Fibroblast of lung (primary cell): ENCODE measurements around the gene OR8H1. TPM values are rescaled to one million over a fixed set of nuclear protein-coding genes. Genes with fewer than 3 reads are reported as not detected.

Experiments used
- DNase-seq, 2 donors: peaks; one replicate each; pipeline versions ENCODE4 v3.0.0 to v3.0.0-alpha.2; 2010; ENCODE audit warnings: low read depth in 2 of 2
- H2AFZ ChIP-seq: 2 replicates; pipeline ENCODE4 v1.5.1; 2012; ENCODE audit warnings: low read length, control low read depth, inconsistent platforms
- H3K27ac ChIP-seq: 2 replicates; pipeline ENCODE4 v1.5.1; 2011; ENCODE audit warnings: low read length, control low read depth; ENCODE audit not compliant: insufficient read depth
- H3K27me3 ChIP-seq: 2 replicates; pipeline ENCODE4 v1.5.1; 2011; ENCODE audit warnings: mild to moderate bottlenecking, low read length; ENCODE audit not compliant: control insufficient read depth, insufficient read depth
- H3K36me3 ChIP-seq: 2 replicates; pipeline ENCODE4 v1.5.1; 2011; ENCODE audit warnings: low read length; ENCODE audit not compliant: control insufficient read depth, insufficient read depth
- H3K4me1 ChIP-seq: 2 replicates; pipeline ENCODE4 v1.5.1; 2011; ENCODE audit warnings: low read length; ENCODE audit not compliant: control insufficient read depth, insufficient read depth; ENCODE audit errors: extremely low read depth
- H3K4me2 ChIP-seq: 2 replicates; pipeline ENCODE4 v1.5.1; 2011; ENCODE audit warnings: low read length, control low read depth; ENCODE audit not compliant: insufficient read depth; ENCODE audit errors: extremely low read depth
- H3K4me3 ChIP-seq, 4 experiments: fragments of 200-600 bp in 1 of 4; sonication (generic) in 1 of 4; replicated peaks in 1 of 4; 2 replicates each; pipeline ENCODE4 v1.5.1; 2011 to 2016; ENCODE audit warnings: low read length in 4 of 4, low read depth in 3 of 4, mild to moderate bottlenecking in 3 of 4, control low read depth in 2 of 4, inconsistent platforms in 1 of 4, mixed read lengths in 1 of 4; ENCODE audit not compliant: insufficient read depth in 1 of 4; ENCODE audit errors: control extremely low read depth in 1 of 4
- H3K79me2 ChIP-seq: 2 replicates; pipeline ENCODE4 v1.5.1; 2012; ENCODE audit warnings: mild to moderate bottlenecking, low read length, inconsistent platforms; ENCODE audit not compliant: control insufficient read depth, insufficient read depth
- H3K9ac ChIP-seq: 2 replicates; pipeline ENCODE4 v1.5.1; 2011; ENCODE audit warnings: mild to moderate bottlenecking, low read length, control low read depth; ENCODE audit not compliant: insufficient read depth
- H3K9me3 ChIP-seq: 2 replicates; pipeline ENCODE4 v1.5.1; 2012; ENCODE audit warnings: low read depth, low read length; ENCODE audit not compliant: control insufficient read depth, insufficient read depth
- H4K20me1 ChIP-seq: 2 replicates; pipeline ENCODE4 v1.5.1; 2011; ENCODE audit warnings: low read length; ENCODE audit not compliant: control insufficient read depth, insufficient read depth; ENCODE audit errors: extremely low read depth
- EZH2 ChIP-seq: IDR thresholded peaks from 2 replicates; pipeline ENCODE4 v1.5.1; 2012; ENCODE audit warnings: low read length, control low read depth, mild to moderate bottlenecking; ENCODE audit errors: missing control alignments
- polyA plus RNA-seq, 2 donors: library from polyadenylated mRNA; depleted of rRNA in 1 of 2; stranded (reverse) in 1 of 2; unstranded in 1 of 2; fragments of >200 nt; gene quantifications; 2 replicates each; pipeline ENCODE4 v1.2.1, GENCODE V29; 2011 to 2012; ENCODE audit warnings: missing spikeins in 1 of 2
- total RNA-seq: library from RNA; depleted of rRNA; stranded (reverse); fragments of >200 nt; gene quantifications from 2 replicates; pipeline ENCODE4 v1.2.1, GENCODE V29; 2014
- TF ChIP-seq, protein P1 (sequence below), 2 donors: IDR thresholded peaks in 1 of 2; conservative IDR thresholded peaks in 1 of 2; 1 replicate in 1 of 2; 2 replicates in 1 of 2; pipeline ENCODE4 v1.5.1; 2011 to 2012; ENCODE audit warnings: low read length in 2 of 2, control low read depth in 1 of 2, inconsistent platforms in 1 of 2, low read depth in 1 of 2, mild to moderate bottlenecking in 1 of 2

The OR8H1 gene
- total and polyA plus RNA-seq, 2 donors (not counting 1 experiment from before 2014, with no cell fraction given) = not detected

DNA sequence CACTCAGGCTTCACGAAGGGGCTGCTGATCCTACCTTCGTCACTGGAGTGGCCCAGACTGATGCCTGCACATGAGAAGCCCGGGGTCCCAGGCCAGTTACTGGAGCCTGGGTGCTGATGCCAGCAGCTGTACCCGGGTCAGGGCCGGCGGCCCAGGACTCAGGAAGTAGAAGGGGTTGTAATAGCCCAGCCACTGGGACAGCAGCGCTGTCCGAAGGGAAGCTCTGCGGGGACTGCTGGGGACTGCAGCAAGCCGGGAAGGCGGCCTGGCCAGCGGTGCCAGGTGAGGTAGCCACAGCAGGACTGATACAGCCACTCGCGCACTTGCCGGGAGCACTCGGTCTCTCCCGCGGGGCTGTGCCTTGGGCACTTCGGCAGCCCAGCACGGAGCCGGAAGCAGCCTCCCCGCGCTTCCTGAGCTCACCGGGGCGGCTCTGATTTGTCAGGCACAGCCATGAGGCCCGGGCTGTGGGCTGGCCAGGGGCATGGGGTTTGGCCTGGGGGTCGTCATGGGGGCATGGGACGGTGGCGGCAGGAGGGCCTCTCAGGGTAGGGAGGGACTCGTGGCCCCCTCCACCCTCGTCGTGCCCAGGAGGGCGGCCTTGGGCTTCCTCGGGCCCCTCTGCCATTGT, 39.9 kb upstream of the OR8H1 start:
- Histone ChIP-seq H3K36me3 (no peaks in the 10 kb centered on the region), H3K9ac (no peak overlapping the region), H3K4me3 (no peak overlapping the region), H3K4me2 (no peak overlapping the region), H3K27me3 (no peaks in the 10 kb centered on the region), H2AFZ (no peak overlapping the region), H3K79me2 (no peaks in the 10 kb centered on the region), H4K20me1 (no peaks in the 10 kb centered on the region), H3K9me3 (no peaks in the 10 kb centered on the region), H3K27ac (no peak overlapping the region), H3K4me1 (no peaks in the 10 kb centered on the region)
- TF ChIP-seq, protein P1, sequence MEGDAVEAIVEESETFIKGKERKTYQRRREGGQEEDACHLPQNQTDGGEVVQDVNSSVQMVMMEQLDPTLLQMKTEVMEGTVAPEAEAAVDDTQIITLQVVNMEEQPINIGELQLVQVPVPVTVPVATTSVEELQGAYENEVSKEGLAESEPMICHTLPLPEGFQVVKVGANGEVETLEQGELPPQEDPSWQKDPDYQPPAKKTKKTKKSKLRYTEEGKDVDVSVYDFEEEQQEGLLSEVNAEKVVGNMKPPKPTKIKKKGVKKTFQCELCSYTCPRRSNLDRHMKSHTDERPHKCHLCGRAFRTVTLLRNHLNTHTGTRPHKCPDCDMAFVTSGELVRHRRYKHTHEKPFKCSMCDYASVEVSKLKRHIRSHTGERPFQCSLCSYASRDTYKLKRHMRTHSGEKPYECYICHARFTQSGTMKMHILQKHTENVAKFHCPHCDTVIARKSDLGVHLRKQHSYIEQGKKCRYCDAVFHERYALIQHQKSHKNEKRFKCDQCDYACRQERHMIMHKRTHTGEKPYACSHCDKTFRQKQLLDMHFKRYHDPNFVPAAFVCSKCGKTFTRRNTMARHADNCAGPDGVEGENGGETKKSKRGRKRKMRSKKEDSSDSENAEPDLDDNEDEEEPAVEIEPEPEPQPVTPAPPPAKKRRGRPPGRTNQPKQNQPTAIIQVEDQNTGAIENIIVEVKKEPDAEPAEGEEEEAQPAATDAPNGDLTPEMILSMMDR (conservative IDR thresholded peaks at IDR 0.05 in 1 of 2, IDR thresholded peaks at IDR 0.05 in 1 of 2; ENCODE audit: low read depth in 1 of 2, low read length in 2 of 2) = no peak
- no peak for TF ChIP-seq EZH2
- no peak for DNase-seq

DNA sequence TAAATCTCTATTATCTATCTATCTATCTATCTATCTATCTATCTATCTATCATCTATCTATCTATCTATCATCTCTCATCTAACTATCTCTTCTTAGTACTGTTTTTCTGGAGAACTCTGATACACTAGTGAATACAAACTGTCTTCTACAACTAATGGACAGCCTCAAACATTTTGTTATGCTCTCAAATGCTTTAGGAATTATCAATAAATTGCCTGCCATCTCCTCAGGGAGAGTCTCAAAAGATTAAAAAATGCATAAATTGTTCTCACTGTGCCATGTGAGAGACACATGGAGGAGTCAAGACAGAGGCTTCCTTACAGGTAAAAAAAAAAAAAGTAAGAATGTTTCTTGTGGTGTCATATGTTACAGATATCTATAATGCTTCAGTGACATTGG, 22.8 kb upstream of the OR8H1 start, which contains the start of gene OR8K3:
TSS of gene OR8K3 (plus strand) at position 301 of the 400 bp plus-strand sequence. CDS start 3,163 bp downstream, outside the sequence.
- no peak within 1 kb of the TSS for H3K27ac ChIP-seq
- no peak within 1 kb of the TSS for H2AFZ ChIP-seq
- TF ChIP-seq, protein P1 (conservative IDR thresholded peaks at IDR 0.05 in 1 of 2, IDR thresholded peaks at IDR 0.05 in 1 of 2; ENCODE audit: low read depth in 1 of 2, low read length in 2 of 2) = no peak
- H3K4me1 ChIP-seq = no peaks in the 10 kb centered on the region
- no peaks in the 10 kb centered on the region for H4K20me1 ChIP-seq
- no peak within 1 kb of the TSS for H3K9ac ChIP-seq
- H3K27me3 ChIP-seq = no peaks in the 10 kb centered on the region
- H3K4me3 ChIP-seq = no peak within 1 kb of the TSS
- no peaks in the 10 kb centered on the region for H3K9me3 ChIP-seq
- no peaks in the 10 kb centered on the region for H3K79me2 ChIP-seq
- H3K36me3 ChIP-seq = no peaks in the 10 kb centered on the region
- no peak within 1 kb of the TSS for H3K4me2 ChIP-seq
- DNase-seq = no peak

DNA sequence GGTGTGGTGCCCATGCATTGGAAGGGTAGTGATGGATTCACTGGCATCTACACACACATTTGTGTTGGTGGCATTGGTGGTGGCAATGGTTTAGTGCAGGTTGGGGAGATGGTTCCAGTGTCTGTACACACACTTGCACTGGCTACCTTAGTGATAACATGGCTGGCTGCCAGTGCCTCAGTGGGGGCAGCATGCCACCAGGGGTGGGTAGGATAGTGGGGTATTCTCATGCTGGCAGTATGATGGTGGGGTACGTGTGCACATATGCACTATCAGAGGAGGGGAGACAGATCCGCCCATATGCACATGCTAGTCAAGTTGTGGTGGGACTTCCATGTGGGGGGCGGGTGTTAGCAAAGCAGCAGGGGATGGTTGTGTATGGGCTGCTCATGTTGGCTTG, 15.8 kb upstream of the OR8H1 start:
- no peaks in the 10 kb centered on the region for H3K4me1 ChIP-seq
- H3K9me3 ChIP-seq = no peaks in the 10 kb centered on the region
- no peak for TF ChIP-seq EZH2
- TF ChIP-seq, protein P1 (conservative IDR thresholded peaks at IDR 0.05 in 1 of 2, IDR thresholded peaks at IDR 0.05 in 1 of 2; ENCODE audit: low read depth in 1 of 2, low read length in 2 of 2) = no peak
- no peak overlapping the region for H3K4me3 ChIP-seq
- no peak overlapping the region for H3K27ac ChIP-seq
- no peaks in the 10 kb centered on the region for H3K36me3 ChIP-seq
- no peak overlapping the region for H3K9ac ChIP-seq
- no peaks in the 10 kb centered on the region for H3K79me2 ChIP-seq
- DNase-seq = no peak
- H4K20me1 ChIP-seq = no peaks in the 10 kb centered on the region
- H3K4me2 ChIP-seq = no peak overlapping the region
- H2AFZ ChIP-seq = no peak overlapping the region
- no peaks in the 10 kb centered on the region for H3K27me3 ChIP-seq
